Esophagus squamous epithelium (tissue), 4 donors: Measurements from ENCODE around the gene SNRNP25.

Source experiments
- CTCF ChIP-seq, 6 experiments: fragments of 450-650 bp in 4 of 6; fragments of 200-600 bp in 2 of 6; sonication (generic) in 2 of 6; IDR thresholded peaks; one replicate each; pipeline ENCODE4 v1.5.1; 2016 to 2019; ENCODE audit warnings: antibody characterized with exemption in 6 of 6, mild to moderate bottlenecking in 4 of 6, moderate library complexity in 4 of 6
- POLR2A ChIP-seq, 4 donors: fragments of 450-650 bp; IDR thresholded peaks; one replicate each; pipeline ENCODE4 v1.6.1; 2017; ENCODE audit warnings: antibody characterized with exemption in 4 of 4, mild to moderate bottlenecking in 4 of 4, moderate library complexity in 3 of 4

- TF ChIP-seq CTCF (IDR thresholded peaks at IDR 0.05) (no peak), POLR2A (IDR thresholded peaks at IDR 0.05) (no peak)
Observed at GRCh38 chr16:76535-77272, 23.1 kb downstream of the SNRNP25 start.
